NCI-H345 (cell line): Measurements from ENCODE around the gene IRX4.

Experiments
- DNase-seq: peaks from one replicate; lab custom pipeline; 2025; lab: John Stamatoyannopoulos, UW

Gene IRX4

GRCh38 chr5:1913578-1913977, 30.9 kb upstream of the IRX4 start:
- no peak for DNase-seq

DNA sequence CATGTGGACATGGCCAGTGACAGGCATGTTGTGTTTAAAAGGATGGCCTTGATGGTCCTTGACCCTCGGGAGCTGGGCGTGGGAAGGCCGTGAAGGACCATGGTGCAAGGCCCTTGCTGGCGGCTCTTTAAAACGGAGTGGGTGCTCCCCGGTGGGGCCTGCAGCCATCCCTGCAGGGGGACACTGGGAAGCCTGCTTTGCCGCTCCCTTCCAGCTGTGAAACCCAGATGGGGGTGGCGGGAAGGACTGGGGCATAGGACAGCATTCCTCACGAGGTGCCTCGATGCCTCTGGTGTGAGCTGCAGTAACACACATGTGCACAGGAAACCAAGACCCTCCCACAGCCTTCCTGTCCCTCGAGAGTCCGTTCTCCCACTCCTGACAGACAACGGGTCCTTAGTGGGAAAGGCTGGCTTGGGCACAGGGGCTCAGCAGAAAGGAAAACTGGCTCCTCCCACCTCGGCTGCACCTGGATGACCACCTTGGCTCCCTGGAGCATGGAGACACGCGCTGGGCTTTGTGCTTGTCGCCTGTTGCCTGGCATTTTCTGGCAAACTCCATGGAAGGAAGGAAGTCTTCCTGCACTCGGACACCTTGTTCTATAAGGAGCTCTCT, 30.3 kb upstream of the IRX4 start:
- no peak for DNase-seq

- no peak for DNase-seq
These were observed 29.1 kb upstream of the IRX4 start for GRCh38 chr5:1911773-1912235.

DNA sequence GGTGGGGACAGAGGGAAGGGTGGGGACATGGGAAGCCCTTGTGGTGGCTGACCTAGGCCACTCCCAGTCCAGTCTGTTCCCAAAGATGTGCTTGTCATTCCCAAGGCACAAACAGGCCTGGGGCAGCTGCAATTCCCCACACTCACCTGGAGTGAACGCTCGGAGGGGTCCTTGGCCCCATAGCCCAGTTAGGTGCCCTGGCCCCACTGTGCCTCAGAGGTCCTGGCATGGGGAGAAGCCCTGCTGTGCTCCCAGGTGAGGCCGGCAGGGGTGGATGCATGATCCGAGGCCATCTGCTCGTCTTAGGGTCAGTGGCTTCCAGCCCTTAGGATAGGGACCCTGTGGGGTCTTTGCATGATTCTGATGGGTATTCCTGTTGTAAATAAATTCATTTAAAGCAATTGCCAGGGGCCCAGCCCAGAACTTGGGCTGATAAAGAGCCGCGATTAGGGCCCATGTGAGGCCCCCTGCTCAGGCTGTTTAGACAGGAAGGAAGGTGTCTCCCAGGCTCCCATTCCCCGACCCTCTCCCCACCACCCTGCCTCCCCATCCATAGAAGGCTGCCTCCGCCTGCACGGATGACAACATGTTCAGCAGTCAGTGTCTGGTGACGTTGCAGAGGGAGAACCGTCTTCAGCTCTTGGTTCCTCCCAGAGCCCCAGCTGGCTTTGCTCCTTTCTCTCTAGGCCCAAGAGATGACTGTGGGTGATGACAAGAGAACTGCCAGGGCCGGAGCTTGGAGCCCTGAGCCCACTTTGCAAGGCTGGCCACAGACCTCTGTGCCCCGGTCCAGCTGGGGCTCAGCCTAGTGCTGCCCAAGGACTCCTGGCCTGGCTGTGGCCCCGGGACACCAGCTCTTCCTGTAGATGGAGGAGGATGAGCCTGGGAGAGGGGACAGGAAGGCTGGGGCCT, 28.4 kb upstream of the IRX4 start:
- no peak for DNase-seq

- no peak for DNase-seq
These were observed 27.5 kb upstream of the IRX4 start for GRCh38 chr5:1910081-1910760.

DNA sequence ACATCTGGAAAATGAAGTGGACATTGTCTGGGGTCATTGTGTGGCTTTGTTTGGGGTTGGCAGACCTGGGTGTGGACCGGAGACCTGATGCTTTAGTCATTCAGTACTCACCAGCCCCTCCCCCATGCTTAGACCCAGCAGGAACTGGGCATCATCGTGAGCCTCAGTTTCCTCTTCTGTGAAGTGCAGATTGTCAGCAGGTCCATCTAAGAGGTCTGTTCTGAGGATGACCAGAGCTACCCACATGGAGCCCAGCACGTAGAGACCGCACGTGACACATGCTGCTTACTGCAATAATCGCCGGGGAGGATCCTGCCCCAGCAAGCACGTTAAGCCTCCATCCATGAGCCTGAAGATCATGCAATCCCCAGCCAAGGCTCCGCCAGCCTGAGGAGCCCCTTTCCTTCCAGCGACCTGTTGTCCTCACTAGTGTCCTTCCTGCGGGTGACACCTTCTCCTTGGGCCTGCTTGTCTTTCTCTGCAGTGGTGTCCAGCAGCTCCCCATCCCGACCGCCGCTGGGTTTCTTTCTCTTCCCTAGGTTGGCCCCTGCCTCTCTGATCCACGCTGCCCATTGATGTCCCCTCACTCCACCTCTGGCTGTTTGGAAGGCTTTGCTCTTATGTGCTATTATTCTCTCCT, 26.7 kb upstream of the IRX4 start:
- no peak for DNase-seq

DNA sequence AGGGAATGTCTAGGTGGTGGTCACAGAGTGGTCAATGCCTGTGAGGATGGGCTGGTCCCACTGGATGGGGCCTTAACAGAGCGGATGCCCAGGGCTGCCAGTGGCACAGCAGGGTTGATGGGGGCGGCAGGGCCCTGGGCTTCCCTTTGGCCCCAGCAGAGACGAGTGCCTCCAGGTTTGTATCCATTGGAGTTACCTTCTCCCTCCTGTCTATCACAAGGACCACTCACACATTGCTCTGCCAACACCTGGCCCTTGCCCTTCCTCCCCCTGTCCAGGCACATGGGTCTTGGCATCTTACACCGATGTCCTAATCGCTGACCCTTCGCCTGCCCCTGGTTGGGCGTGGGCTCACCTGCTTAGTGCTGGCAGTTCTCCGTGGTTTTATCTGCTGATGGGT, 26.2 kb upstream of the IRX4 start:
- no peak for DNase-seq

GRCh38 chr5:1907616-1908015, 24.9 kb upstream of the IRX4 start:
- DNase-seq: no peak

GRCh38 chr5:1905108-1905507, 22.4 kb upstream of the IRX4 start:
- DNase-seq: no peak

GRCh38 chr5:1901983-1902382, 19.3 kb upstream of the IRX4 start:
- DNase-seq: no peak

DNA sequence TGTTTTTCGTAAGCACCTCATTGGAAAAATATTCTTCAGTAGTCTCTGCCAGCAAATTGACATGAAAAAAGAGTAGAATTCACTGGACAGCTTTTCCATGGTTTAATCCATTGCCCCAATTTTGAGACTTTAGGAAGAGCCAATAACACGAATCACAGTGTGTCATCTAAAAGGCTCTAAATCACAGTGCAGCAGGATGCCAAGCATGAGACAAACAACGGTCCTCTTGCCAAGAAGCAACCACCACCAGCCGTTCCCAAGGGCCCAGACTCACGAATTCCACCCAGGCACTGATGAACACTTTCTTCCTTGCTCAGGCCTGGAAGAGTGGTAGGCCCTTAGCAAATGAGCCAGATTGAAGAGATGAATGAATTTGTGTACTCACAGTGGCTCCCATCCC, 18.3 kb upstream of the IRX4 start:
- no peak for DNase-seq

GRCh38 chr5:1899201-1899600, 16.5 kb upstream of the IRX4 start:
- DNase-seq: no peak

DNA sequence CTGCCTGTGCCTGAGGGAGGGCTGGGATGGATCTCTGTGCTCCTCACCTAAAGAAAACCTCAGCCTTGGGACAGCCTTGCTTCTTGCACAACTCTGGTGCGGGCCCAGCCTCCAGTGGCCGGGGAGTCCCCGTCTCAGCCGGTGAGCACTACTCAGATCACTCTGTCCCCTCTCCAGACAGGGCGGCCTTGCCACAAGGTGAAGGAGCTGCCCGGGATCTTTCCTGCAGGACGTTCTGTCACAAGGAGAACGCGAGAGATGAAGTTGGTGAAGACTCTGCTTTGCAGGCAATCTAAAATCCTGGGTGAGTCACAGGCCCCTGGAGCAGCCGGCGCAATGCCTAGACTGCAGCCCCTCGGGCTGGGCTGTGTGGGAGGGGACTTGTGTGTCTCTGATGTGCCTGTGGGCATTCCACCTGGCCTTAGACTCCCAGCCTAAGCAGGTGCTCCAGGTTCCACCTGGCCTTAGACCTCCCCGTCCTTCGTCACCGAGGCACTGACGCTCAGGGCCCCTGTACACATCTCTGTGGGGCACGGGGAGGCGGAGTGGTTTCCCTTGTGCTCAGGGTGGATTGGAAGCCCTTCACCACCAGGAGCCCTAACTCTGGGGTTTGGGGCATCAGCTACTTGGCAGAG, 15.2 kb upstream of the IRX4 start:
- DNase-seq: no peak

DNA sequence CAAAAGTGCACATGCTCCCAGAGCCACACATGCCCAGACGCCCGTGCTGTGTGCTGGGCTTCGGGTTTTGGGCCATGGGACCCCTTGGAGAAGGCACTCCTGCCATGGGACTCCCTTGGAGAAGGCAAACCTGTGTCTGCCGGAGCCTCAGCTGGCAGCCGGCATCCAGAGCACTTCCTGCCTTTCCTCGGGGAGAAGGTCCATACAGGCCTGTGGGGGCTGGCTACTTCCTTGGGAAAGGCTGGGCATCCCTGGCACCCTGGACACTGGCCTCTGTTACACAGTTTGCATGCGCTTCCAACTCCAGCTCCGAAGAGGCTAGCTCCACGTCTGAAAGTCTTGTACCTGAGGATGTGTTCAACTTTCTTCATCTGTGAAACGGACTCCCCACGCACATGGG, 14.7 kb upstream of the IRX4 start:
- no peak for DNase-seq

DNA sequence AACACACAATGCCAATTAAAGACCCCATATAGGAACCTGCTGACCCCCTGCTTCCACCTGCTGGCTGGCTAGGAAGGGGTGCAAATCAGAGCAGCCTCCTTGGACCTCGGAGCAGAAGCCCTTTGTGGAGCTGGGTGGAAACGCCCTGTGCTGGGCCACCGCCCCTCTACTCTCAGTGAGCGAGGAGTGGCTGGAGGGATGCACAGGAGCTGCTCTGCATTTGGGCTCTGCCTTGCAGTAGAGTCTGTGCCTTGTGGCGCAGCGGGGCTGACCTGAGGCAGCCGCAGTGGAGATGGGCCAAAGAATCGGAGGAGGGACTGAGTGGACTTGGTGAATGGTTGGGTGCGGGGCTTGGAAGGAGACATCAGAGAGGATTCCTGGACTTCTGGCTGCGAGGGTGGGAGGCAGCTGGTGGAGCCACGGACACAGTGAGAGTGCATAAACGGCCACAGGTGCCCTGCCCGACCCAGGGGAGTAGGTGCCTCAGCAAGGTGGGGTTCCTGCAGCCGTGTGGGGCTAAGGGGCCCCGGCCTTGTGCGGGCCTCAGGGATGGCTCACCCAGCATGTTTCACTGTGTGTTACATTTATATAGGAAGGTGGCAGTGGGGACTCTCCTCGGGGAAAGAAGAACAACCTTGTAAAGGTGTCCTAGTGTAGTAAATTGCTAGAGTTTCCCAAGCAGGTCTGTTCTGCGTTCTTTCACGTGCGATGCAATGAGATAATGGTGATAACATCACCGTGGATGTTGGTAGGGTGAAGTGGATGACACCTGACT, 14.1 kb upstream of the IRX4 start:
- DNase-seq: no peak

- no peak for DNase-seq
These were observed 13.2 kb upstream of the IRX4 start for GRCh38 chr5:1895739-1896420.

GRCh38 chr5:1894243-1894642, 11.5 kb upstream of the IRX4 start:
- no peak for DNase-seq

DNA sequence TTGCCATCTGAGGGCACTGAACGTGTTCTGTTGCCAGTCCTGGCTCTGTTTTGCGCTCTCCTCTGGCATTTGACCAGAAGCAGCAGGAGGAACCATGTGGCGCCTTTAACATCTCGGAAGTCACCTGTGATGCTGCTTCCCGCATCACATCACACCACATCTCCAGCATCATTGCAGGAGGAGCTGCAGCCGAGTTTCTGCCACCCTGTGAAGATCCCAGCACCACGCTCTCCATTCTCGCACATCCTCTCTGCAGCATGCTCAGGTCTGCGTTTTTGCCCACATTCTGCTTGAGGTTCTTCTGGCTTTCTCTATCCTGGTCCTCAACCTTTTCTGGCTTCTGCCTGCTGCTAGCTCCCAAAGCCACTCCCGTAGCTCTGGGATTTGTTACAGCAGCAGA, 11.0 kb upstream of the IRX4 start:
- no peak for DNase-seq

GRCh38 chr5:1892685-1893445, 10.1 kb upstream of the IRX4 start:
- DNase-seq: no peak

DNA sequence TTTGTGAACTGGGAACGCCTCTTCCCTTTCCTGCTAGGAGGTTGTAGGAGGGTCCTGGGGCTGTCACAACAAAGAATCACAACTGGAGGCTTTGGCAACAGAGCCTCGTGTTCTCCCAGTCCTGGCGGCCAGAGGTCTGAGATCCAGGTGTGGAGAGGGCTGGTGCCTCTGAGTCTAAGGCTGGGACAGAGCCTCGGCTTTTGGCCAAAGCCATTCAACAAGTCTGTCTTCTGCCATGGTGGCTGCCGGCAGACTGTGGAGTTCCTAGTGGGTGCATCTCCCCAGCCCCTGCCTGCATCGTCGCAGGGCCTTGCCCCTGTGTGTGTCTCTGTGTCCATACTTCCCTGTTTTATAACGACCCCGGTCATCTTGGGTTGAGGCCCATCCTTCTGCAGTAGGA, 9.5 kb upstream of the IRX4 start:
- no peak for DNase-seq
